ENCODE results near the gene NAA25.

NAA25 gene

GRCh38 chr12:112108202-112109079 lies at the start of gene NAA25:
Gene NAA25, minus strand, starts transcription at chr12:112108783. Its CDS starts 10 bp downstream, at chr12:112108773.
- peak; percentile 55 to 59 for DNase-seq (ENCODE audit: low read depth in 2 of 2)

GRCh38 chr12:112153893-112154219 lies 45.3 kb upstream of the NAA25 start:
- DNase-seq (ENCODE audit: low read depth in 2 of 2), result no peak

GRCh38 chr12:112153181-112153892 lies 44.8 kb upstream of the NAA25 start:
- no peak for DNase-seq (ENCODE audit: low read depth in 2 of 2)

- no peak for DNase-seq (ENCODE audit: low read depth in 2 of 2)
These were observed 43.4 kb upstream of the NAA25 start for GRCh38 chr12:112151766-112152541.

- no peak for DNase-seq (ENCODE audit: low read depth in 2 of 2)
These were observed 41.0 kb upstream of the NAA25 start for GRCh38 chr12:112149596-112149995.

GRCh38 chr12:112148031-112148513 lies 39.5 kb upstream of the NAA25 start:
- peak; percentile 65 to 67 for DNase-seq (ENCODE audit: low read depth in 2 of 2)

- DNase-seq (ENCODE audit: low read depth in 2 of 2), result no peak
These were observed 37.5 kb upstream of the NAA25 start for GRCh38 chr12:112146123-112146522.

- no peak for DNase-seq (ENCODE audit: low read depth in 2 of 2)
These were observed 32.1 kb upstream of the NAA25 start for GRCh38 chr12:112140728-112141127.

- DNase-seq (ENCODE audit: low read depth in 2 of 2), result no peak
These were observed 26.1 kb upstream of the NAA25 start for GRCh38 chr12:112134731-112135130.

GRCh38 chr12:112133418-112133817 lies 24.8 kb upstream of the NAA25 start:
- DNase-seq (ENCODE audit: low read depth in 2 of 2), result no peak

- no peak for DNase-seq (ENCODE audit: low read depth in 2 of 2)
These were observed 23.1 kb upstream of the NAA25 start for GRCh38 chr12:112131686-112132085.

- DNase-seq (ENCODE audit: low read depth in 2 of 2), result no peak
These were observed 21.9 kb upstream of the NAA25 start for GRCh38 chr12:112130441-112130998.

- no peak for DNase-seq (ENCODE audit: low read depth in 2 of 2)
These were observed 18.3 kb upstream of the NAA25 start for GRCh38 chr12:112126911-112127310.

GRCh38 chr12:112126000-112126438 lies 17.4 kb upstream of the NAA25 start:
- DNase-seq (ENCODE audit: low read depth in 2 of 2), result no peak

GRCh38 chr12:112125250-112125999 lies 16.8 kb upstream of the NAA25 start, which contains the start of gene TRAFD1:
Gene TRAFD1, plus strand, starts transcription at chr12:112125560. Its CDS starts 4,963 bp downstream, at chr12:112130523.
- peak; percentile 88 to 90 for DNase-seq (ENCODE audit: low read depth in 2 of 2)

GRCh38 chr12:112124918-112125249 lies 16.3 kb upstream of the NAA25 start:
- DNase-seq (ENCODE audit: low read depth in 2 of 2), result no peak

- DNase-seq (ENCODE audit: low read depth in 2 of 2), result no peak
These were observed 14.5 kb upstream of the NAA25 start for GRCh38 chr12:112122823-112123690.

- peak; percentile 37 to 41 for DNase-seq (ENCODE audit: low read depth in 2 of 2)
These were observed 13.4 kb upstream of the NAA25 start for GRCh38 chr12:112121780-112122565.

- DNase-seq (ENCODE audit: low read depth in 2 of 2), result no peak
These were observed 9.1 kb upstream of the NAA25 start for GRCh38 chr12:112117685-112118084.
